Activated CD4-positive, alpha-beta T cell treated with anti-CD3 and anti-CD28 coated beads, Interleukin-2, amount 50 U/mL, for 48 hours (primary cell): ENCODE measurements around the gene CASP10.

Experiments
- DNase-seq, 2 experiments: peaks; one replicate each; pipeline ENCODE4 v3.0.0-alpha.2; 2020

The CASP10 gene

DNA sequence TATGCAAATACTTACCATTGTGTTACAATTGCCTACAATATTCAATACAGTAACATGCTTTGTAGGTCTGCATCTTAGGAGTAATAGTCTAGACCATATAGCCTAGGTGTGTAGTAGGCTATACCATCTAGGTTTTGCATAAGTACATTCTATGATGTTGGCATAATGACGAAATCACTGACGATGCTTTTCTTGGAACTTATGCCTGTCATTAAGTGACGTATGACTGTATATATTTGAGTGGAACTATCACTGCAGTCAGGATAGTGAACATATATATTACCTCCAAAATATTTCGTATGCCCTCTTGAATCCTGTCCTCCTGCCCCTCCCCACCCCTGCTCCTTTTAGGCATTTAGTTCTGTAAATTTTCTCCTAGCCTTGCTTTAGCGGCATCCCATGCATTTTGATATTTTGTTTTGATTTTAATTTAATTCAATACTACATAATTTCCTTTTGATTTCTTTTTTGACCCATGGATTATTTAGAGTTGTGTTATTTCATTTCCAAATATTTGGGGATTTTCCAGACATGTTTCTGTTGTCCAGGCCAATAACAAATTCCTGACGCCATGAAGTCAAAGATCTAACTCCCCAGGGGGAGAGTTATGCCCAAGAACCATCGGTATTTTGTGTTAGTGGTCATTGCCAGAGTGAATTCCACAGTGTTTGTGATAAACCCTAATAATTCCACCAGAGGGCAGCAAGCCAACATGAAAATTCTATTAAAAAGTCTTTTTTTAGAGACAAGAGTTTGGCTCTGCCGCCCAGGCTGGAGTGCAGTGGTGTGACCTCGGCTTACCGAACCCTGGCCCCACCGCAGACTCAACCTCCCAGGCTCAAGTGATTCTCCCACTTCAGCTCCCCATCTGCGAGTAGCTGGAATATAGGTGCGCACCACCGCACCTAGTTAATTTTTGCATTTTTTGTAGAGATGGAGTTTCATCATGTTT is 53.2 kb downstream of the CASP10 start:
- DNase-seq, result peak in 1 of 2 experiments; percentile 33

DNA sequence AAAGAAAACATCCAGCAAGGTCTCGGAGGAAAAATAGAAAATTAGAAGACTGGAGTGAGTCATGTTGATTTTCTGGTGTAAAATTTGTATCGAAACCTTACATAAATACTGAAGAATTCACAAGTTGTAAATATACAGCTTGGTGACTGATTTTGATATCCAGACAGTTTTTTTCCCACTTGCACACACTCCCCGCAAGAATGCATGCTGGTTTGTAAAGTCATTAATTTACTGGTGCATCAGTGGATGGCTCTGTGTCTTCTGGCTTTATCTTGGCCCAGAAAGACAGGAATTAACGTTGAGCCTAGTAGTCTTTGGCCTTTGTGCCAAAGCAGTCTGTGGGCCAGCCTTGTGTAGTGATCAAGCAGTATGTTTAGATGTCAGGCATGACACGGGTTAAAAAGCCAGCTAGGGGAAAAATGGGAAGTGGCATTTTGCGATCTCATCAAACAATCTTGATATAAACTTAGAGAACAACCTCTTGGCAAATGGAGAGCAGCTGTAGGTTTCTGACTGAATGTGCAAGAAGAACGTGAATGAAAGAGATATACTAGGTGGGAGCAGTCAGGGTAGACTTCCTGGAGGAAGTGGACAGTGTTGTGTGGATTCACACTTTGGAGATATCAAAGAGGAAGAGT is 54.7 kb downstream of the CASP10 start:
- no peak for DNase-seq

DNA sequence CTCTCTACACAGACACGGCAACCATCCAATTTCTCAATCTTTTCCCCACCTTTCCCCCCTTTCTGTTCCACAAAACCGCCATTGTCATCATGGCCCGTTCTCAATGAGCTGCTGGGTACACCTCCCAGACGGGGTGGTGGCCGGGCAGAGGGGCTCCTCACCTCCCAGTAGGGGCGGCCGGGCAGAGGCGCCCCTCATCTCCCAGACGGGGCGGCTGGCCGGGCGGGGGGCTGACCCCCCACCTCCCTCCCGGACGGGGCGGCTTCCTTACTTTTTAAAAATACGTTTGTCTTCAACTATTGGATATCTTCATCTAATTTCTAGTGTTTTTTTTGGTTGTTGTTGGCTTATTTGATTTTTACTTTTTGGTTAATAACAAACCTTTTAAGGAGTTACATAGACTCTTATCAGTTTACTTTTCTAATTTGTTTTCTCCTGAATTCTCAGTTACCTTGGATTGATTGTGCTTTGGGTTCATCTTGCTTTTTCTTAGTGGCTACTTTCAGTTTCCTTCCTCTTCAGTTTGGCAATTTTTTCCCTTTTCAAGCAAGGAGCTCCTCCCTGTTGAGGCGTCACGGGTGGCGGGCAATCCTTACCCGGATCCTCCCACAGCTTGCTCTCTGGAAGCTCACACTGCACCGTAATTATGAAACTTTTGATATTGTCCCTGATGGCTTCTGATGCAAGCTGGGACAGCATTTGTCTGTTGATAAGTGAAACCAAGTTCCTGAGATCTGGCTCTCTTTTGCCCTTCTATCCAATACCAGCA is 56.4 kb downstream of the CASP10 start:
- DNase-seq, result peak; percentile 40 to 56

DNA sequence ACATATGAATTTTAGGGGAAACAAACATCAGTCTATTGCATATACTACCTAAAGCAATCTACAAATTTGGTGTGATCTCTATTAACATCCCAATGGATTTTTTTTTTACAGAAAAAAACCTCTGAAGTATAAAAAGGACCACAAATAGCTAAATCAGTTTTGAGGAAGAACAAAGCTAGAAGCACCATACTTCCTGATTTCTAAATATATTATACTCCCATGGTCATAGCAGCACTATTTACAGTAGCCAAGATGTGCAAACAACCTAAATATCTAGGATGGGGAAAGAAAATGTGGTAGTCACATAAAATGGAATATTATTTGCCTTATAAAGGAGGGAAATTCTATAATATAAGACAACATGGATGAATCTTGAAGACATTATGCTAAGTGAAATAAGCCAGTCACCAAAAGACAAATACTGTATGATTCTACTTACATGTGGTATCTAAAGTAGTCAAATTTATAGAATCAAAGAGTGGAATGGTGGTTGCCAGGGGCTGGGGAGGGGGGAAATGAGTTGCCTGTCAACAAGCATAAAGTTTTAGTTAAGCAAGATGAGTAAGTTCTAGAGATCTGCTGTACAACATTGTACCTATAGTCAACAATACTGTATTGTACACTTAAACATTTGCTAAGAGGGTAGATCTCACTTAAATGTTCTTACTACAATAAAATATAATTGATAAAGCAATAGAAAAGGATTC is 59.8 kb downstream of the CASP10 start:
- DNase-seq, result no peak

DNA sequence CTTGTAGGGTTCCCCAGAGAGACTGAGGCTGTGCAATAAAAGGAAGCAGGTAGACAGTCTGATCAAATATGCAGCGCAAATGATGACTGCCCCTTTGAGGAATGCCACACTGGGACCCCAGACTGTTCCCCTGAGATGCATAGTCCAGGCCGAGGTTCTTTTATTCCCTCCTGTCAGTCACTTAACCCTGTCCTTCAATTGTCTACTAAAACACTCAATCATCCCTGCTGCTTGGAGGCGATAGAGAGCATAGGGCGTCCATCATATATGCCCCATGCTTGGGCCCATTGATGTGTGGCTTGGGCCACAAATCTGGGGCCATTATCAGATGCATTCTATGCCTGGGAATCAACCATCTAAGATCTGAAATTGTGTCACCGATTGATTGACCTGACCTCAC is 61.9 kb downstream of the CASP10 start:
- DNase-seq, result no peak

DNA sequence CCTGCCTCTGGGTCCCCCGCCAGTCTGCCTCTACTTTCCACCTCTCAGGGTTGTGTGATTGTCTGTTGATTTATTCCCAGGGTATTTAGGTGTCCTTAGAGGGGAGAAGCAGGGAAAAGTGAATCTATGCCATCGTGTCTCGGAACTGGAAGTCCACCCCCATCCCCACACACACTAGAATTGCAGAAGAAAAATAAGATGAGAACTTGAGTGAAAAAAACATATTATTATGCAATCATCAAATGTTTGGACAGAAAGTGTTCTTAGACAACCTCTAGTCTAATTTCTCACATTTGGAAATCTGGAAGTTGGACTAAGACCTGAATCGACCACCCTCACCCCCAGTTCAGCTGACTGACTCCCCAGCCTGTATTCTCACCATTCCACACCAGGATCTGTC is 63.3 kb downstream of the CASP10 start:
- DNase-seq, result no peak

DNA sequence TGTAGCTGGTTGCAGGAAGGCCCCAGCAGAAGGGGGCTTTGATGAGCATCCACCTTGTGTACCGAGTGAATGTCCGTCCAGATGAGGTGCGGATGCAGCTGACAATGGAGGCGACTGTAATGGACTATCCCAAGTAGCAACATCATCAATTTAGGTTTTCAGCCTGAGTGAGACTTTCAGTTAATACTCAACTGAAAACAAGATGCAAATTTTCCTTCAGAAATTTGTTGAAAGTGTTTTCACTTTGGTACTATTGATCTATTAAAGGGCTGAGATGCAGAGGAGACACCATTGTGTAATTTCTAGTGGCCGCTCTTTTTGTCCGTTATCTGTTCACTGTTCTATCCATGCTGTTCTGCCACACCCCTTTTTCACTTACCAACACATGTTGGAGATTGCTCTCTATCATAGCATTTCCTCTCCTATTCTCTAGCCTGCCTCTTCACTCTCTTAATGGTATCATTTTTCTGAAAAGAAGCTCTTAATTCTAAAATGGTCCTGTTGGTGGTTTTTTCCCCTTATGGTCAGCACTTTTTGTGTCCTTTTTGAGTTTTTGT is 65.4 kb downstream of the CASP10 start:
- DNase-seq, result no peak

DNA sequence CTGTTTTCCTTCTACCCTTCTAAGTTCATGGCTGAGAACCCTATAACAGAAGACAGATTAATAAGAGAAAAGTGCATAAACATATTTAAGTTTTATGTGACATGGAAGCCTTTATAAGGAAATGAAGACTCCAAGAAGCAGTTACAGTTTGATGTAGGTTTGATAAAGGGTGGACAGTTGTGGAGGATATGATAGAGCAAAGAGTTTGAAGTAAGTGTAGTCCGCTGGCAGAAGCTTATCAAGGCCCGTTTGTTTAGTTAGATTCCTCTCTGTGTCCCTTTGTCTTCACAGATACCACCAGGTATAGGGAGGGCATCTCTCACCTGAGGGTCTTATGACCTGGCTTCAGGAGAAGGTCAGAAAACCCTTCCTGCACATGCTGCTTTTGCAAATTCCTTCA is 66.9 kb downstream of the CASP10 start:
- no peak for DNase-seq

DNA sequence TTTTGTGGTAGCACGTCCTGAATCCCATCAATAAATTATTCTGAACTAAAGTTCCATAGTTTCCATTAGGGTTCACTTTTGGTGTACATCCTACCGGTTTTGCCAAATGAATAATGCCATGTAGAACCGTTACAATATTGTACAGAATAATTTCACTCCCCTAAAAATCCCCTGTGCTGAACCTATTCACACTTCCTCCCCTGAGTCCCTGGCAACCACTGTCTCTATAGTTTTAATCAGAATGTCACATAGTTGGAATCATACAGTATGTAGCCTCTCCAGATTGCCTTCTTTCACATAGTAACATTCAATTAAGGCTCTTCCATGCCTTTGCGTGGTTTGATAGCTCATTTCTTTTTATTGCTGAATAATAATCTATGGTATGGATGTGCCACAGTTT is 67.8 kb downstream of the CASP10 start:
- no peak for DNase-seq

DNA sequence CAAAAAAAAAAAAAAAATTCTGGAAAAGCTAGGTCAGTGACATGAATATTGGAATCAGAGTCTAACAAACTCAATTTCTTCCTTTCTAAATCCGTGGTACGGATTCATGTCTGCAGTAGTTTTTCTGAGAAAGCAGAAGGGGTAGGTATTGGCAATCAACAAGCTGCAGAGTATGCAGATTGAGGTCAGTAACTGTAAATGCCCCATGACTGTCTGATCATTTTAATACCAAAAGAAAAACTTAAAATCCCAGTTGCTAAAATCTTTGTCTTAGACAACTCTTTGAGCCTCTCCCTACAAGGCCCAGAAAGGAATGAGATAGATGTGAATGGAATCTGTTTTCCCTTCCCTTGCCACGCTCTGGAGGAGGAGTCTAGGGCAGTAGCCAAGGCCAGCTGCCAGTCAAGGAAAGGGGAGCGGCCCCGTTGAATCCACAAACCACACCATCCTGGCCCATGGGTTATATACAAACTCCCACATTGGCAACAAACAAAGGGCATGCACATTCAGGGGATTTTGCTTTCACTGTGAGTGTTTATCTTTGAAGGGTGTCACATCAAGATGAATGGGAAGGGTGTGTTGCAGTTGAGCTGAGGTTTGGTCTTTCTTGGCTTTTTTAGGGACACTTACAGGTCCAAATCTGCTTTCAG is 71.3 kb downstream of the CASP10 start:
- DNase-seq, result no peak

DNA sequence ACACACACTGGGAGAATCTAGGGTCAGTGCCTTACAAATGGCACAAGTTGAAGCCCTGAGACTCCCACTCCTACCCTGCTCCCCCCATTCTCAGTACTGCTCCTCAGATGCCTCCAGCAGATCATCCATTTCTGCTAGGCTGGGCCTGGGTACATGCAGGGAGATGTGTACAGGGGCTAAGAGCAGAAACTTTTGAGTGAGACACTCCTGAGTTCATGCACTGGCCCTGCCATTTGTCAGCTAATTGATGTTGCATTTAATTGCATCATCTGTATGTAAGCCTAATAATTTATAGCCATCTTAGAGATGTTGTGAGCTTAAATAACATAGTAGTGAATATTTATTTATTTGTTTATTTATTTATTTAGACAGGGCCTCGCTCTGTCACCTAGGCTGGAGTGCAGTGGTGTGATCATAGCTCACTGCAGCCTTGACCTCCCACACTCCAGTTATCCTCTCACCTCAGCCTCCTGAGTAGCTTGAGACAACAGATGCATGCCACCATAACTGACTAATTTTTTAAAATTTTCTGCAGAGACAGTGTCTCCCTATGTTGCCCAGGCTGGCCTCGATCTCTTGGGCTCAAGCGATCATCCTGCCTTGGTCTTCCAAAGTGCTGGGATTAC is 72.6 kb downstream of the CASP10 start:
- no peak for DNase-seq

DNA sequence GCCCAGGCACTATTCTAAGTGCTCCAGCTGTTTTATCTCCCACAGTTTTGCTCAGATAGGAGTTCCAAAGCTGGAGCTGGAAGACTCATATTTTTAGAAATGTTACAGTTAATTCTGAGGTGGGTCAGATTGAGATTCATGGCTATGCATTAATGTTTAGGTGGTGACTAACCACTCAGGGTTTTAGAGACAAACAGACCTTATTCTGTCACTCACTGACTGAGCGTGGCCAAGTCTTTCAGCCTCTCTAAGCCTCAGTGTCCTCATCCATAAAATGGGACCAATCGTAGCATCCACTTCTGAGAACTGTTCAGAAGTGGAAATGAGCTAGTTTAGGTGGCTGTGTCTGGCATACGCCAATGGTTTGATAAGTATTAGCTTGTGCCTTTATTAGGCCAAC is 73.1 kb downstream of the CASP10 start:
- no peak for DNase-seq

DNA sequence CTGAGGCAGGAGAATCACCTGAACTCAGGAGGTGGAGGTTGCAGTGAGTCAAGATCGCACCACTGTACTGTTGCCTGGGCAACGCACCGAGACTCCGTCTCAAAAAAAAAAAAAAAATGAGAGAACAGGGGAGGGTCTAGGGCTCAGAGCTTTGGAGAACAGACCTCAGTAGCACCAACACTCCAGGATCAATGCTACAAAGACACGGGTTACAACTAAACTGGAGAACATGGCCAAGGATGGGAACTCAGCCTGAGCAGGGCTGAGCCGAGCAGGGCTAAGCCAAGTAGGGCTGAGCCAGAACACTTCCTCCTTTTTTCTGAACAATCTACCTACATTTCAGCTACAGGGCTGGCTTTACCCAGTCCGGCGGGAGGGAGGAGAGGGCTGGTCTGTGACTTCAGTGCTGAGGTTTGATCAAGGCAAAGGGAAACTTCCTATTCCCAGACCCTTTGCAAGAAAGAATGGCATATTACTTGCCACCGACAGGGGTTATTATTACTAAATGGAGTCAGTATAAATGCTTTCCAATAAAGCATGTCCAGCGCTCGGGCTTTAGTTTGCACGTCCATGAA is 74.5 kb downstream of the CASP10 start:
- peak; percentile 43 to 49 for DNase-seq

DNA sequence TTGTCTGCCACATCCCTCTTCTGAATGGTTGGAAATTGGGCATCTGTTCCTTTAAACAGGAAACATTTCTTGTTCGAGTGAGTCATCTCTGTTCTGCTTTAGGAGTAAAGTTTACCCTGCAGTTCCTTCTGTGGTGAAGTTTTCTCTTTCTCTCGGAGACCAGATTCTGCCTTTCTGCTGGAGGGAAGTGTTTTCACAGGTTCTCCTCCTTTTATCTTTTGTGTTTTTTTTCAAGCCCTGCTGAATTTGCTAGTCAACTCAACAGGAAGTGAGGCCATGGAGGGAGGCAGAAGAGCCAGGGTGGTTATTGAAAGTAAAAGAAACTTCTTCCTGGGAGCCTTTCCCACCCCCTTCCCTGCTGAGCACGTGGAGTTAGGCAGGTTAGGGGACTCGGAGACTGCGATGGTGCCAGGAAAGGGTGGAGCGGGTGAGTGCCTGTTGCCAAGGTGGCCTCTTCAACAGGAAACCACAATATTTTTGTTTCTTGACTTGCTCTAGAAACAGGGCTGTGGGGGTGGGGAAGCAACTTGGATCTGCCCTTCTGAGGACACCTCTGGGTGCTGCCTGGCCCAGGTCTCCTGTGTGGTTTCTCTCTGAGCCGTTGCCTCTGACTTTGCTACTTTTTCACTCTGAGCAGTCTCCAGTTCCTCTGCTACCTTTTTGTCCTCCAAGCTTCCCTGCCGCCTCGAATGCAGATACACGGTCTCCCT is 75.2 kb downstream of the CASP10 start:
- DNase-seq, result peak; percentile 88 to 94

DNA sequence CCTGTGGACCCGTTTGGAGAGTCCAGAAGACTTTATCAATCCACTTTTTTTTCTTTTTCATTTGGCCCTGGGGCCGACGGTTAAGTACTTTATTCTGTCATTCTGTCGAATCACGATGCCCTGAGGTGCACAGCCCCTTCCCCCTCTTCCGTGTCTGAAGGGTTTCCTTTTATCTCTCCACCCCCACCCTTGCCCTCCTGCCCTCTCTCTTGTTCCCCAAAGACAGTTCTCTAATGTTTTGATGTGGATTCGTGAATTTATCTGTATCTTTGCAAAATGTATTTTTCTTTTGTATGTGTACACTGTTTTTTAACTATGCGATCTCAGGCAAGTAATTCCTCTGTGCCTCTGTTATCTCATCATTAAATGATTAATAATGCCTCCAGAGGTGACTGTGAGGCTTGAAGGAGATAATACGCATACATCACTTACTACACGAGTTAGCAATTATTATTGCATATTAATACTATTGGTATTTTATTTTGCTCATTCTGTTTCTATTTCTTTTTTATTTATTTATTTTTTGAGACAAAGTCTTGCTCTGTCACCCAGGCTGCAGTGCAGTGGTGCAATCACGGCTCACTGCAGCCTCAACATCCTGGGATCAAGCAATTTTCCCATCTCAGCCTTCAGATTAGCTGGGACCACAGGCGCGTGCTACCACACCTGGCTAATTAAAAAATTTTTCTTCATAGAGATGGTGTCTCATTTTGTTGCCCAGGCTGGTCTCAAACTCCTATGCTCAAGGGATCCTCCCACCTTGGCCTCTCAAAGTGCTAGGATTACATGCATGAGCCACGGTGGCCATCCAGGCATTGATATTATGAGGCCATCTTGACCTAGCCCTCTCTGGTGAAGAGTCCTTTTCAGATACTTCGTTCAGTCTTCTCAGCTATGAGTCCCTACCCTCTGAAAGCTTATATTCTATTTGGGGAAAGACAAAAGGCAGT is 76.0 kb downstream of the CASP10 start:
- DNase-seq, result no peak

DNA sequence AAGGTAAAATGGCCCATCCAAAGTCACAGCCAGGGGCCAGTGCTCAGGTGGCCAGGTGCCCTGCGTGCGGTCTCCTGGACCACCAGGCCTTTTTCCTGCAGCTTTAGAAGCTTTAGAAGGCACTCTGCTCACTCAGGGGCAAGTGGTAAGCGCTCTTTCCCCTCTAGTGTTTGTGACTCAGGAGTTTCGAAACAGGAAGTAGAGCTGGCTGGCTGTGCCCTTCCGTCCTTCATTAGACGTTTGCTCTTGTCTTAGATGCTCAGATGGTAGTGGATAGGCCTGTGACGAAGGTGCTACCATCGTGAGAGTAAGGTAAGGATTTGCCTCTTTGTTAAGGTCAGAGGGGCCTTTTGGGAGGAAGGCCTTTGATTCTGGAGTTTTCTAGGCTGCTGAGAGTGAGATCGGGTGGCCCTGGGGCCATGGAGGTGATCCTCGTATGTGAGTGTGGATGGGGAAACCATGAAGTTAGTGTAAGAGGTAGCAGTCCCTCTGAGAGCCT is 77.4 kb downstream of the CASP10 start, which contains the start of gene CASP8:
TSS of gene CASP8 (plus strand) at position 235 of the 499 bp plus-strand sequence. CDS start 5,951 bp downstream, outside the sequence.
- peak; percentile 49 to 64 for DNase-seq

DNA sequence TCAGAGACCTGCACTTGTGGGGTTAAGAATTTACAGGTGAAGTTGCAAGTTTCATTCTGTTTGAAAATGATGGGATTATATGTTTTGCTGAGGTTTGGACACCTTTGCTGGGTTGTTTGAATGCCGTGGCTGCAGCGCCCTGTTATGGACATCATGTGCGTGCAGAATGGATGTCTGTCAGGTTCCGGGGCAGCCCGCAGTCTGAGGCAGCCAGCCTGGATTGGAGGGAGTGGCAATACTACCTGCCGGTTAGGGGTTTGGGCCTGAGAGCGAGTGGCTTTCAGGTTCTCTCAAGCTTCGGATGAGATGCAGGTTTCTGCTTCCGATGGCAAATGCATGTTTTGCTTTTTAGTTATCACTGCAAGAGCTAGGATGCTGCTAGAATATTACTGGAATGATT is 78.5 kb downstream of the CASP10 start:
- peak; percentile 64 to 70 for DNase-seq

DNA sequence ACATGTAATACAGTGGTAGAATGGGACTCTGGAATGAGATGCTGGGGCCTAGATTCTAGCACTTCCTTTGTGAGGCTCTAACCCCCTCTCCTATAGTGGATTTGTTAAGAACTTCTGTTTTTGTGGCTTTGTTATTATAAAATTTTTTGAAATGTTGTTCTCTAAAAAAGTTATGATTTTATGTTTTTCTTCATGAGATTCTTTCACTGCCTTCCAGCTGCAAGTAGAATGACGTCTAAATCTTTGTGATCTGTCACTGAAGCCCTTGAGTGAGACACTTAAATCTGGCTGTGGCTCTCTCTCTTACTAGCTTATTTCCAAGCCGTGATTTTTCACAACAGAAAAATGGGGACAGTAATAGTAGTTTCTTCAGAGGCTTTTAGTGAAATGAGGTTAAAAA is 79.0 kb downstream of the CASP10 start:
- no peak for DNase-seq

DNA sequence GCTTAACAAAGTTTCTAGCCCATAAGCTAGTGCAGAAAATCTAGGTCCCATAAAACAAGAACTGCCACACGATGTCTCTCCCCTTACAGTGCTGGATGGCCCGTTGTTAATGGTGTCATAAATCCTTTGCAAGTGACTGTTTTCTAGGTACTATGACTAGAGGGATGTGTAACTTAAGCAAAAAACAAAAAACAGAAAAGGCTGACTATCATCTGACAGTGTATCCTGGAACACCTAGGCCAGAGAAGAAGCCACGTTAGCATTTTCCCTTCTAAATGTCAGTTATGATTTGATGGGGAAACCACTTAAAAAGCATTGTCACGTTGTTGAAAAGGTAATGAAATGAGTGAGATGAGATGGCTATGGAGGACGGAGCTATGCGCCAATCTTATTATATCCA is 79.8 kb downstream of the CASP10 start:
- peak in 1 of 2 experiments; percentile 29 for DNase-seq
